Measurements from ENCODE around the gene RGS11. TPM values are rescaled to one million over a fixed set of nuclear protein-coding genes. Genes with fewer than 3 reads are reported as not detected.
"Not testable (repeated sequence)": the region's sequence is repeated elsewhere in the genome, so short reads cannot be mapped to it uniquely, and the experiment has no call there.

Gene RGS11
- total RNA-seq, 2 donors from 2014 or later: not detected

DNA sequence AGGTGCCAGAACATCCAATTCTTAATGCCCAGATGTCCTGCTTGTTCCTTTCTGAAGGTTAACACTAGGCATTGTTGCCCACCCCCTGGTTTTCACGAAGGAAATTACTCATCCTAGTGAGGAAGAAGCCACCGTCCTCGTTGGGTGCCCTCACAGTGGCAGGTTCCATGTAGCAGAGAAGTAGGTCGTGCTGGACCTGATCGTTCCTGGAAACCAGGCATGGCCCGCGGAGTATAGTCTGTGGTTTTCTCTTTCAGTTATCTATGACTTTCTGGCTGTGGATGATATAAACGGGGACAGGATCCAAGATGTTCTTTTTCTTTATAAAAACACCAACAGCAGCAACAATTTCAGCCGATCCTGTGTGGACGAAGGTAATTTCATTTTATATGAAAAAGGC is 16.5 kb downstream of the RGS11 start:
- H3K27me3 Mint-ChIP-seq: no peaks in the 10 kb centered on the region
- no peaks in the 10 kb centered on the region for H3K9me3 Mint-ChIP-seq
- peak overlapping the region in 1 of 2 donors; percentile 64 for H3K27ac Mint-ChIP-seq
- DNase-seq (ENCODE audit: low spot score) (no peak), ATAC-seq (peak; percentile 58 to 73)
- H3K4me1 Mint-ChIP-seq (ENCODE audit: low read depth in 2 of 2): peaks cover 13 to 15% of the 10 kb centered on the region in 2 donors
- peak overlapping the region; percentile 67 for H3K4me3 Mint-ChIP-seq
- peaks cover 4% of the 10 kb centered on the region for H3K36me3 Mint-ChIP-seq

DNA sequence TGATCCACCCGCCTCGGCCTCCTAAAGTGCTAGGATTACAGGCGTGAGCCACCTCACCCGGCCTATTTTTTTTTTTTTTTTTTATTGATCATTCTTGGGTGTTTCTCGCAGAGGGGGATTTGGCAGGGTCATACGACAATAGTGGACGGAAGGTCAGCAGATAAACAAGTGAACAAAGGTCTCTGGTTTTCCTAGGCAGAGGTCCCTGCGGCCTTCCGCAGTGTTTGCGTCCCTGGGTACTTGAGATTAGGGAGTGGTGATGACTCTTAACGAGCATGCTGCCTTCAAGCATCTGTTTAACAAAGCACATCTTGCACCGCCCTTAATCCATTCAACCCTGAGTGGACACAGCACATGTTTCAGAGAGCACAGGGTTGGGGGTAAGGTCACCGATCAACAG is 17.7 kb downstream of the RGS11 start:
- not testable (repeated sequence) for H3K27me3 Mint-ChIP-seq; DNase-seq (ENCODE audit: low spot score); H3K27ac Mint-ChIP-seq; H3K9me3 Mint-ChIP-seq; ATAC-seq; H3K4me3 Mint-ChIP-seq; H3K36me3 Mint-ChIP-seq
- peaks cover 13 to 17% of the 10 kb centered on the region in 2 donors for H3K4me1 Mint-ChIP-seq (ENCODE audit: low read depth in 2 of 2)

DNA sequence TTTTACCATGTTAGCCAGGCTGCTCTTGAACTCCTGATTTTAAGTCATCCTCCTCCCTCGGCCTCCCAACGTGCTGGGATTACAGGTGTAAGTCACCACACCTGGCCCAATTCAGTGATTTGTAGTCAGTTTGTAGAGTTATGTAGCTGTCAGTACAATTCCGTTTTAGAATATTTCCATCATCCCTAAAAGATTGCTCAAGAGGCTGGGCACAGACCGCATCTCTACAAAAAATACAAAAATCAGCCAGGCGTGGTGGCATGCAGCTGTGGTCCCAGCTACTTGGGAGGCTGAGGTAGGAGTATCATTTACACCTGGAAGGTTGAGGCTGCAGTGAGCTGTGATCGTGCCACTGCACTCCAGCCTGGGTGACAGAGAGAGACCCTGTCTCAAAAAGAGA is 20.6 kb downstream of the RGS11 start:
- Mint-ChIP-seq H3K36me3 (peaks cover 4% of the 10 kb centered on the region), H3K27me3 (no peaks in the 10 kb centered on the region), H3K4me1 (ENCODE audit: low read depth in 2 of 2) (peaks cover 22% of the 10 kb centered on the region in 2 donors), H3K9me3 (no peaks in the 10 kb centered on the region), H3K27ac (no peak overlapping the region), H3K4me3 (no peak overlapping the region)
- ATAC-seq (no peak), DNase-seq (ENCODE audit: low spot score) (no peak)

DNA sequence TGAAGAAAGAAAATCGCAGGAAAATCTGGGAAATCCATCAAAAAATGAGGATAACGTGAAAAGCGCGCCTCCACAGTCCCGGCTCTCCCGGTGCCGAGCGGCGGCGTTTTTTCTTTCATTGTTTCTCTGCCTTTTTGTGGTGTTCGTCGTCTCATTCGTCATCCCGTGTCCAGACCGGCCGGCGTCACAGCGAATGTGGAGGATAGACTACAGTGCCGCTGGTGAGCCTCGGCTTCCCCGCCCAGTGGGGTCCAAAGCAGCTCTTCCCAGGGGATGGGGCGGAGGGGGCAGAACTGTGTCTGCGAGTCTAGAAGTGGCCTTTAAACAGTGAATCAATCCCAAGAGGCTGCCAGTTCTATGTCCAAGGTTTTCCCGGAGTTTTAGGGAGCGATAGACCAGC is 21.3 kb downstream of the RGS11 start:
- H3K4me3 Mint-ChIP-seq: no peak overlapping the region

DNA sequence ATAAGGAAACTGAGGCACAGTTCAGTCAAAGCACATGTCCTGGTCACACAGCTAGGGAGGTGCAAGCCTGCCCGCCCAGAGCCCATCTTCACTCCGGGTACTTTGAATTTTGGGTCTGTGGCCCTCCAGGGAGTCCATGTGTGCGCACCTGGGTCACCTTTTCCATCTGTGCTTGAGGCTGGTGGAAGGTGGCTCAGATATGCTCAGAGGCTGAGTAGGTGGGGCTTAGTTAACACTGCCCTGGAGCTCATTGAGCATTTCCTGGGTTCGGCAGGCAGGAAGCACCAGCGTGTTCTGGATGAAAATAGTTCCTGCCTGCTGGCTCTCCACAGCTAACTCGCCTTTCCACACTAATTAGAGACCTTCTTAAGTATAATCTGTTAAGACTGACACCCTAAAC is 21.9 kb downstream of the RGS11 start:
- Mint-ChIP-seq H3K4me1 (ENCODE audit: low read depth in 2 of 2) (peaks cover 16% of the 10 kb centered on the region in 2 donors), H3K36me3 (peaks cover 4% of the 10 kb centered on the region), H3K27ac (no peak overlapping the region), H3K9me3 (no peaks in the 10 kb centered on the region), H3K4me3 (no peak overlapping the region), H3K27me3 (no peaks in the 10 kb centered on the region)
- ATAC-seq: no peak
- no peak for DNase-seq (ENCODE audit: low spot score)

More for the DNA sequence above, 21.3 kb downstream of the RGS11 start:
- Mint-ChIP-seq H3K27ac (no peak overlapping the region), H3K9me3 (no peaks in the 10 kb centered on the region), H3K4me1 (ENCODE audit: low read depth in 2 of 2) (peaks cover 22% of the 10 kb centered on the region in 2 donors), H3K36me3 (peaks cover 4% of the 10 kb centered on the region), H3K27me3 (no peaks in the 10 kb centered on the region)
- DNase-seq (ENCODE audit: low spot score): no peak
- no peak for ATAC-seq

DNA sequence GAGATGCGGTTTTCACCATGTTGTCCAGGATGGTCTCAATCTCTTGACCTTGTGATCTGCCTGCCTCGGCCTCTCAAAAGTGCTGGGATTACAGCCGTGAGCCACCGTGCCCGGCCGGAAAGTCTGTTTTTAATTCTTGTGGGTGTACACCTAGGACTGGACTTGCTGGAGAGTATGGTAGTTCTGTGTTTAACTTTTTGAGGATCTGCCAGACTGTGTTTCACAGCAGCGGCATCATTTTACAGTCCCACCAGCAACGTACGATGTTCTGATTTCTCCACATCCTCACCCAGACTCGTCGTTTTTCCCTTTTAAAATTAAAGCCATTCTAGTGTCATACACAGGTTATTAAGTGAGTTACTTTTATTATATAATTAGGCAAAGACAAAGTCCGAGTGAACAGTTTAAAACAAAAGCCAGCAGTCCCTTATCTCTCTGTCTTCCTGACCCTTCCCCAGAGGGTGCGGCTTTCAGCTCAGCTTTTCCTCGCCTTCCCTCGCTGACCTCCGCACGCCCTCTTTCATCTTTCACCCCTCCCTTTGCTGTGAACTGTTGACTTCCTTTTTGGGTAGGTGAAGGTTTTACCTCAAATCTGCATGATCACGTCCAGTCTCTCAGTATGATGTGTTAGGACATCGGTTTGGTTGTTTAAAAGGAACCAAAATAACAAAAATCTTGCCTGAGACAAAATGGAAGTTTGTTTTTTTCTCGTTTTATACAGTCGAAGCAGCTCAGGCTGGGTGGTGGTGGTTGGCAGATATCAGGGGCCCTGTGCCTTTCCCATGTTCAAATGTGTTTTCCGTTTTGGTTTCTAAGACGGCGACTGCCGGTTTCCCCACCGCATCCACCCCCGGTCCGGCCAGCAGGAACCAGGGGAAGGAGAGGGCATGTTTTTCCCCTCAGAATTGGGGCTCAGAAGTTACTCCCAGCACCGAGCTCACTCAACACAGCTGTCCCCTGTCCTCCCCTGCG is 23.1 kb downstream of the RGS11 start:
- H3K27me3 Mint-ChIP-seq: no peaks in the 10 kb centered on the region
- H3K4me3 Mint-ChIP-seq: peak overlapping the region; percentile 90
- DNase-seq (ENCODE audit: low spot score): no peak
- peaks cover 4% of the 10 kb centered on the region for H3K36me3 Mint-ChIP-seq
- H3K27ac Mint-ChIP-seq: peak overlapping the region; percentile 75 to 85
- H3K4me1 Mint-ChIP-seq (ENCODE audit: low read depth in 2 of 2): peaks cover 15% of the 10 kb centered on the region in 2 donors
- ATAC-seq: peak; percentile 73 to 84
- no peaks in the 10 kb centered on the region for H3K9me3 Mint-ChIP-seq

DNA sequence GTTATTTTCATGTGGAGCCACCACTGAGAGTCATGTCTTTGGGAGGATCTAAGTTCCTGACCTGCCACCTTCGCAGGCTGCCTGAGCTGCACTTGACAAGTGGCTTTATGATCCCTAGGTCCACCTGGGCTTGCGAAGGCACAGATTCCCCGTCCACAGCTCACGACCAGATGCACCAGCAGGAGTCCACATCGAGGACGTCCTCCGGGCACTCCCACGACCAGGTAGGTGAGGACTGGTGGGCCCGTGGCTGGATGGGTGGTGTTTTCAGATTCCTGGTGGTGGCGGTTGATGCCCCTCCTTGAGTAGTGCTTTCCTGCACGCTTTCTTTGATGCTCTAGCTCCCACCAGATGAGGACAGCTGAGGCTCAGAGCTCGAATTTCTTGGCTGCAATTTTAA is 26.3 kb downstream of the RGS11 start:
- DNase-seq (ENCODE audit: low spot score): no peak
- H3K27ac Mint-ChIP-seq: no peak overlapping the region
- H3K4me1 Mint-ChIP-seq (ENCODE audit: low read depth in 2 of 2): peaks cover 15 to 19% of the 10 kb centered on the region in 2 donors
- no peaks in the 10 kb centered on the region for H3K27me3 Mint-ChIP-seq
- H3K36me3 Mint-ChIP-seq: no peaks in the 10 kb centered on the region
- no peak overlapping the region for H3K4me3 Mint-ChIP-seq
- H3K9me3 Mint-ChIP-seq: no peaks in the 10 kb centered on the region
- ATAC-seq: no peak

DNA sequence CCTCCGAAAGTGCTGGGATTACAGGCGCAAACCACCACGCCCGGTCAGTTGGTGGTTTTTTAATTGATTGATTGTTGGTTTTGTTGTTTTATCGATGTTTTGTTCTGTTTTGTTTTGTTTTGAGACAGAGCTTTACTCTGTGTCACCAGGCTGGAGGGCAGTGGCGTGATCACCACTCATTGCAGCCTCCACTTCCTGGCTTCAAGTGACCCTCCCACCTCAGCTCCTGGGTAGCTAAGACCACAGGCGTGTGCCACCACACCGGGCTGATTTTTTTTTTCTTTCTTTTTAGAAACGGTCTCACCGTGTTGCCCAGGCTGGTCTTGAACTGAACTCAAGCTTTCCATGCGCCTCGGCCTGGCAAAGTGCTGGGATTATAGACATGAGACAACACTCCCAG is 28.7 kb downstream of the RGS11 start:
- Mint-ChIP-seq H3K9me3 (no peaks in the 10 kb centered on the region), H3K4me1 (ENCODE audit: low read depth in 2 of 2) (peaks cover 6 to 8% of the 10 kb centered on the region in 2 donors), H3K4me3 (no peak overlapping the region), H3K27me3 (no peaks in the 10 kb centered on the region), H3K27ac (no peak overlapping the region), H3K36me3 (no peaks in the 10 kb centered on the region)
- no peak for DNase-seq (ENCODE audit: low spot score)
- peak in 1 of 2 donors; percentile 58 for ATAC-seq

DNA sequence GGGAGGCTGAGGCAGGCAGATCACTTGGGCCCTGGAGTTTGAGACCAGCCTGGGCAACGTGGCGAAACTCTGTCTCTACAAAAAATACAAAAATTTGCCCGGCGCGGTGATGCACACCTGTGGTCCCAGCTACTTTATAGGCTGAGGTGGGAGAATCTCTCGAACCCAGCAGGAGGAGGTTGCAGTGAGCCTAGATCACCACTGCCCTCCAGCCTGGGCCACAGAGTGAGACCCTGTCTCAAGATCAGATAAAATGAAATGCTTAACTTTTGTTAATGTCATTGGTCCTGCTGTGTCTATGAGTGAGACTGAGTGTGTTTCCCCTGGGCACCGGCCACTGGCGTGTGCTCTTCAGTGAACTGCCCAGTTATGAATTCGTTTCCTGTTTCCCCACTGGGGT is 30.6 kb downstream of the RGS11 start:
- H3K27me3 Mint-ChIP-seq: no peaks in the 10 kb centered on the region
- no peak for ATAC-seq

DNA sequence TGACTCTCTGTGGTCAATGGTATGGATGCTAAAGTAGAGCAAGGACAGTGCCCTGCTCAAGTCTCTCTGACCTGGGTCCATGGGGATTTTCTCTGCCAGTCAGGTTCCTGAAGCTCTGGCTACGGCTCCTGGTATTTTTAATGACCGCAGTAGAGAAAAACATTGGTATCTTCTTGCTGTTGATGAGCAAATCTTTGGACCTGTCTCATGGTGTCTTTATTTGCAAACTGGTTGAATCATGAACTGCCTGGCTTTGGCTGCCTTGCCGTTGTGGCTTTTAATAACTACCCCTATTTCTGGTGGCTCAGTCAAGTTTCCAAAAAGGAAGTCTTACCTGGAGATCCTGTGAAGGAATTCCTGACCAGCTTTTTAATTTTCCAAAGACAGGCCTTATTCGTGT is 32.4 kb downstream of the RGS11 start:
- DNase-seq (ENCODE audit: low spot score): no peak
- Mint-ChIP-seq H3K9me3 (no peaks in the 10 kb centered on the region), H3K27me3 (no peaks in the 10 kb centered on the region), H3K4me1 (ENCODE audit: low read depth in 2 of 2) (peaks cover 11 to 27% of the 10 kb centered on the region in 2 donors), H3K36me3 (no peaks in the 10 kb centered on the region), H3K4me3 (no peak overlapping the region), H3K27ac (no peak overlapping the region)
- ATAC-seq: no peak

More for the DNA sequence above, 30.6 kb downstream of the RGS11 start:
- Mint-ChIP-seq H3K9me3 (no peaks in the 10 kb centered on the region), H3K27ac (no peak overlapping the region), H3K4me1 (ENCODE audit: low read depth in 2 of 2) (peaks cover 11 to 21% of the 10 kb centered on the region in 2 donors), H3K4me3 (no peak overlapping the region), H3K36me3 (no peaks in the 10 kb centered on the region)
- no peak for DNase-seq (ENCODE audit: low spot score)

DNA sequence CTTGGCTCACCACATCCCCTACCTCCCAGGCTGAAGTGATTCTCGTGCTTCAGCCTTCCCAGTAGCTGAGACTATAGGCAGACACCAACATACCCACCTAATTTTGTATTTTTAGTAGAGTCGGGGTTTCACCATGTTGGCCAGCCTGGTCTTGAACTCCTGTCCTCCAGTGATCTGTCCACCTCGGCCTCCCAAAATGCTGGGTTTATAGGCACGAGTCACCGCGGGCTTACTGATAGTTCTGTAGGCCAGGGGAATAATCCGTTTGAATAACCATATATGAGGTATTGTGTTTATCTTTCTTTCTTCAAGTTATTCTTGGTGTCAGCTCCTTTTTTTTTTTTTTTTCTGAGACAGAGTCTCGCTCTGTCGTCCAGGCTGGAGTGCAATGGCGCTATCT is 33.5 kb downstream of the RGS11 start:
- Mint-ChIP-seq H3K9me3 (no peaks in the 10 kb centered on the region), H3K4me3 (no peak overlapping the region), H3K27me3 (no peaks in the 10 kb centered on the region), H3K36me3 (no peaks in the 10 kb centered on the region), H3K27ac (no peak overlapping the region), H3K4me1 (ENCODE audit: low read depth in 2 of 2) (peaks cover 11 to 27% of the 10 kb centered on the region in 2 donors)
- DNase-seq (ENCODE audit: low spot score) (no peak), ATAC-seq (no peak)

DNA sequence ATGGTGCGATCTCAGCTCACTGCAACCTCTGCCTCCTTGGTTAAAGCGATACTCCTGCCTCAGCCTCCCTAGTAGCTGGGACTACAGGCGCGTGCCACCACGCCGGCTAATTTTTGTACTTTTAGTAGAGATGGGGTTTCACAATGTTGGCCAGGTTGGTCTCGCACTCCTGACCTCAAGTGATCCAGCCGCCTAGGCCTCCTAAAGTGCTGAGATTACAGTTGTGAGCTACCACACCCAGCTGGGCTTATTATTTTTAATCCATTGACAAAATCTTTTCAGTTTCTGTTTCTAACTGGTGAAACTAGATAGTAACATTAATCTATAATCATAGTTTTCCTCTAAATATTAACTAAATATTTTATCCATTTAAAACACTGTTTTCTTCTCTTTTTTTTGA is 35.2 kb downstream of the RGS11 start:
- DNase-seq (ENCODE audit: low spot score) (no peak), ATAC-seq (no peak)
- Mint-ChIP-seq H3K4me1 (ENCODE audit: low read depth in 2 of 2) (peaks cover 7 to 23% of the 10 kb centered on the region in 2 donors), H3K27me3 (no peaks in the 10 kb centered on the region), H3K4me3 (no peak overlapping the region), H3K9me3 (no peaks in the 10 kb centered on the region), H3K36me3 (no peaks in the 10 kb centered on the region), H3K27ac (no peak overlapping the region)

DNA sequence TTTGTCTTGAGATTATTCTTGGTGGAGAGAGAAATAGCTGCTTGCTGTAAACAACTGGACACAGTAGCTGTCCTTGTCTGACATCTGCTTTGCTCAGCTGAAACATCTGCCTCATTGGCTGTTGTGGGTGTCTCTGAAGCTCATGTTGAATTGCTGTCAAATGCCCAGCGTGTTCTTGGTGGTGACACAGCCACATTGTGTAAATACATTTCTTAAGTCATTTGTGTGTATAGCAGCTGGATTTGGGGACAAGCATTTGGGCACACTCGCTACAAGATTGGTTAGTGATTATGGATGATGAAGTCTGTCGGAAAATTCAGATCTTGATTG is 35.8 kb downstream of the RGS11 start:
- Mint-ChIP-seq H3K4me1 (ENCODE audit: low read depth in 2 of 2) (peaks cover 13 to 27% of the 10 kb centered on the region in 2 donors), H3K27me3 (no peaks in the 10 kb centered on the region), H3K9me3 (no peaks in the 10 kb centered on the region), H3K27ac (no peak overlapping the region), H3K36me3 (no peaks in the 10 kb centered on the region), H3K4me3 (no peak overlapping the region)
- DNase-seq (ENCODE audit: low spot score) (no peak), ATAC-seq (no peak)

DNA sequence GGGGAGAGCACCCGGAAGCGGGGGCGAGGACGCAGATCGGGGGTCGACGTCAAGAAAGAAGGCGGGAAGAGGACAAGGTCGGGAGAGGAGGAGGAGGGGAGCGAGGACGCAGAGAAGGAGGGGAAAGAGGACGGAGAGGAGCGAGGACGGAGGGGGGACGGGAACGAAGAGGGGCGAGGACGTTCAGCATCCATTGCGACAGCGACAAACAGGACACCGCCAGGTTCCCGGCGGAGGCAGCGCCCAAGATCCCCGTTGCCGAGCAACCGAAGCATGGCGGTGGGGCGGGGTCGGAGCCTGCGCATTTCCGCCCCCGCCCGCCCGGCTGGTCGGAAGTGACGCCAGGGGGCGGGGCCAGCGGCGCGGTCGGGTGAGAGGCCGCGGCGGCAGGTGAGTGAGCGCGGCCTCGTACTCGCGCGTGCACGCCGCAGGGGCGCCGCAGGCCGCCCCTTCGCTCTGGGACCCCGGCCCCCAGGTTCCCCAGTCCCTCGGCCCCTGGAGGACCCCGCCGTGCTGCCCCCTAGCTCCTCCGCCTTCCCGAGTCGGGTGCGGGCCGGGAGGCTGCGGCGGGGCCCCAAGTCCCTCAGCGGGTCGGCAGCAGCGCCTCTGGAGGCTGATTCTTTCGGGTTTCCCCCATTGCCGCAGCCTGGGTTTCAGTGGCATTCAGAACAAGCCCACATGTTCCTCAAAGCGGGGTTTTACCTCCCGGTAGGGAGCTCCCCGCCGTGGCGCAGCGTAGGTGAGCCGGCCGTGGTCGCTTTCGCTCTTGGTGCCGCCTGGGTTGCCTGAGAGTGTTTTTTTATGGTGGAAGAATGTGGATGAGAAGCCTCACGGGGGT is 41.1 kb downstream of the RGS11 start, which contains the start of gene FAM234A:
Gene FAM234A, plus strand, starts transcription at position 354 of the 838 bp plus-strand sequence. CDS start 19,593 bp downstream, outside the sequence.
- H3K36me3 Mint-ChIP-seq: no peaks in the 10 kb centered on the region
- H3K9me3 Mint-ChIP-seq: no peaks in the 10 kb centered on the region
- peak within 1 kb of the TSS; percentile 91 to 95 for H3K27ac Mint-ChIP-seq
- DNase-seq (ENCODE audit: low spot score) (peak; percentile 95), ATAC-seq (peak; percentile 93 to 95)
- H3K4me1 Mint-ChIP-seq (ENCODE audit: low read depth in 2 of 2): peaks cover 12 to 16% of the 10 kb centered on the region in 2 donors
- peak within 1 kb of the TSS; percentile 100 for H3K4me3 Mint-ChIP-seq
- no peaks in the 10 kb centered on the region for H3K27me3 Mint-ChIP-seq

All from natural killer cell treated with Interleukin-12 subunit alpha and Interleukin-12 subunit beta and Interleukin-15 and Interleukin-18, amount 100 ng/mL, for 72 hours (primary cell).